T1000 (cell line): ENCODE data around the gene DUSP10.

ENCODE experiments used
- DNase-seq: peaks from one replicate; lab custom pipeline; 2025; ENCODE audit warnings: mixed read lengths; lab: John Stamatoyannopoulos, UW

Gene DUSP10

GRCh38 chr1:221741703-221742554 lies at the start of gene DUSP10:
TSS of gene DUSP10 (minus strand) at chr1:221742089. CDS start at chr1:221739744, 2,345 bp downstream.
- peak; percentile 99 for DNase-seq

DNA sequence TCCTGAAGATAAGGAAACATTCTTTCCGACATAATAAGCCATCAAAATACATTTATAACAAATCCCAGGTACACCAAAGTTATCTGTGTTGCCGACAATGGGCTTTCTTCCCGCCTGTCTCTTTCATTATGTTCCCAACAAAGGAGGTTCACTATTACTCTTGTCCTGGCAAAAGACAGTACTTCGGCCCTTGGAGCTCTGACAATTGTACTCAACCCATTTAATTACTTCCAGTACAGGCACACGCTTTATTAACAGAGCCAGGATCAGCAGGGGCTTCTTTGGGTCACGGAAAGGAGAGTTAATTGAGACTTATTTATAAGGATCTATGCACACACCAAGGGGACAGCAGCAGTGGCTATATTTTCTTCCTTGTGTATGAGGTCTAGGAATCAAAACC lies 46.6 kb upstream of the DUSP10 start:
- no peak for DNase-seq

DNA sequence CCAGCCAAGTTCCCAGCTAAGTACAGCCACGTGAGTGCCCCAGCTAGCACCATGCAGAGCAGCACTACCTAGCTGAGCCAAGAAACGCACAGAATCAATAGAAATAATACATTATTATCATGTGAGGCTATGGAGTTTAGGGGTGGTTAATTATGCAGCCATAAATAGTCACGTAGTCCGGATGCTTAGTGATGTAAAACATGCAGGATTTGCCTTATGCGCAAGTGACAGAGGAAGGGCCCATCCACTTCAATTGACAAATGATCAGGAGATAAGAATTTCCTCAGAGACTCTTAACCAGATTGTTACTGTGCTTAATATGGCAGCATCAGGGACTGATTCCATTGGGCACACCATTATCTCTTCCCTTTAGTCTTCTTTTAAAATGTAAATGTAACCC lies 44.8 kb upstream of the DUSP10 start:
- DNase-seq = no peak

DNA sequence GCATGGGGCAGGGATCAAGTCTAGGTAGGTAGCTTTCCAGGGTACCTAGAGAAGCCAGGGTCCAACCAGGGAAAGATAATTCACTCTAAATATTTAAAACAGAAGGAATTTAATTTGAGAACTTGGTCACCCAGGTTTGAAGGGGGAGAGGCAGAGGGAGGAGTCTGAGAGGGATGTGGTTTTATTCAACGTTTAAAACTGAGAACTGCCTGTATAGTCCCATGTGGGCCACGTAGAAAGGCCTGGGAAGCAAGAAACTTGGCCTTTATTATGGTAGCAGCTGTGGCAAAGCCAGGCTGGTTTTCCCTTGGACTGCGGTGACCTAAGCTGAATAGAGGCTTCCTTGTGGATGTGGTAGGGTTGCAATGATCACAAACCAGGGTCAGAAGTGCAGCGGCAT lies 42.0 kb upstream of the DUSP10 start:
- DNase-seq = no peak

GRCh38 chr1:221783437-221783836 lies 41.5 kb upstream of the DUSP10 start:
- DNase-seq = no peak

DNA sequence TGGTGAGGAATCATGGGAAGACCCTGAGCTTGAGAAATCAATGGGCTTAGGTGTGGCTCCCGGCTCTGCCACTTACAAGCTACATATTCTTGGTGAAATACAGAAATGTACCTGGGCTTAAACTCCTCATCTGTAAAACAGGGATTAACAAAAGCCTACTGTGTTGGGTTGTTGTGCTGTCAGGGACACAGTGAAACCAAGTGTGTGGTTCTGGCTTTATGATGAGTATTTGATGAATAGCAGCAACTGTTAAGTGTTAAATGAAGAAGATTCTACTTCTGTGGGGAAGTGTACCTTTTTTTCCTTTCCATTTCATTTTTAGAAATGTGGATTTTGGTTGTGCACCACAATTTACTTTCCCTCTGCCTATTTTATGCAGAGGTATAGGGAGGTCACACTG lies 41.1 kb upstream of the DUSP10 start:
- DNase-seq = no peak

- no peak for DNase-seq
Measured at GRCh38 chr1:221782477-221782876, 40.6 kb upstream of the DUSP10 start.

- no peak for DNase-seq
Measured at GRCh38 chr1:221781102-221781755, 39.3 kb upstream of the DUSP10 start.

- DNase-seq = no peak
Measured at GRCh38 chr1:221780175-221780574, 38.3 kb upstream of the DUSP10 start.

- no peak for DNase-seq
Measured at GRCh38 chr1:221779771-221780170, 37.9 kb upstream of the DUSP10 start.

DNA sequence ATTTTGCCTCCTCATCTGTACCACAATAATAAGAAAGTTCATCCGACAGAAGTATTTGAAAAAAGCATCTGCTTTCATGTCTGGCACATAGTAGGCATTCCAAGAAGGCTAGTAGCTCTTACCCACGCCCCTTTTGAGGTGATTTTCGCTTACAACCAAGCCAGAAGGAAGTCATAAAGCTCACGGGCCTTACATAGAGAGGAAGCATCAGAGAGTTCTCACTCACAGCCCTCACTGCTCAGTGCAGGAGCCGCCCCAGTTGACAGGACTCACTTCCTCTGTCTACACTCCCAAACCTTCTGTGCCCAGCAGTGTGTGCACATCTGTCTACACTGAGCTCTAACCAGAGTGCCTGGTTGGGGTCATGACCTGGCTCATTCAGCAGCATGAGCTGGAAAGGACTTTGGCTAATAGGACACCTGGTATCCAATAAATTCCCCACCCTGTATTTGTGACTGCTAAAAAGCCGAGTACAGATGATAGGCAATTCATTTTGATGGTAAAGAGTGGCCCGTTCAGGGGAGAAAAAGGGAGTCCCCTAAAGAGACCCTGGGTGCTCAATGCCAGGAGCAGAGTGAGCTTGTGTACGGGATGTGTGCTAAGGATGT lies 36.8 kb upstream of the DUSP10 start:
- DNase-seq = no peak

DNA sequence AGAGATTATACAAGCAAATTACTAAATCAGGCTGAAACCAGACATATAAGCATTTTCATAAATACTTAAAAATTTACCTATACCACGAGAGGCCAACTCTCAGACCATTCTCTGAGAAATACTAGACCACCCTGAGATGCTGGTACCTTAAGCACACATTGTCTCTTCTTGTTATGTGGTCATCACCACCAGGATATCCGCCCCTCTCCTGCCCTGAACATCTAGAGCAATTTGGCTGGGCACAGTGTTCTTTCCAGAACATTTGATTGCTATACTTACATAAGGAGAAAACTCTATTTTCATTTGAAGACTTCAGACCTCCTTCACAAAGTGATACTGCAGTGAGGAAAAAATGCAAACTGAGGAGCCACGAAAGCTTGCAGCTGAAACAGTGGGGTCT lies 36.2 kb upstream of the DUSP10 start:
- no peak for DNase-seq

- no peak for DNase-seq
Measured at GRCh38 chr1:221777431-221778072, 35.7 kb upstream of the DUSP10 start.

GRCh38 chr1:221776495-221777301 lies 34.8 kb upstream of the DUSP10 start:
- no peak for DNase-seq

DNA sequence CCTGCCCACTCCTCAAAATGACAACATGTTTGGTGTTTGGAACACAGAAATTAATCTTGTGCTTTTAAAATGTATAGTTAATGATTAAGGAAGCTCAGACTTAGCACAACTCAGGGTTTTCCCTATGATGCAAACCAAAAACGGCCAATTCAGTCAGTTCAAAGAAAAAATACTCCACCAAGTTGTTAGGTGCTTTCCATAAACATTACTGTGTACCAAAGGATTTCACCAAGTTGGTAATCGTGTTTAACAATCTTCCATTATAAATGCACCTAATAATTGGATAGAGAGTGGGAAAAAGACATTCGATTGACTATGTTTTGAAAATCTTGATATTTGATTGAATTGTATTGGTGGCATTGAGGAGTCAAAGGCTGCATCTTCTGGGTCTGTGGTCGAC lies 33.3 kb upstream of the DUSP10 start:
- no peak for DNase-seq

DNA sequence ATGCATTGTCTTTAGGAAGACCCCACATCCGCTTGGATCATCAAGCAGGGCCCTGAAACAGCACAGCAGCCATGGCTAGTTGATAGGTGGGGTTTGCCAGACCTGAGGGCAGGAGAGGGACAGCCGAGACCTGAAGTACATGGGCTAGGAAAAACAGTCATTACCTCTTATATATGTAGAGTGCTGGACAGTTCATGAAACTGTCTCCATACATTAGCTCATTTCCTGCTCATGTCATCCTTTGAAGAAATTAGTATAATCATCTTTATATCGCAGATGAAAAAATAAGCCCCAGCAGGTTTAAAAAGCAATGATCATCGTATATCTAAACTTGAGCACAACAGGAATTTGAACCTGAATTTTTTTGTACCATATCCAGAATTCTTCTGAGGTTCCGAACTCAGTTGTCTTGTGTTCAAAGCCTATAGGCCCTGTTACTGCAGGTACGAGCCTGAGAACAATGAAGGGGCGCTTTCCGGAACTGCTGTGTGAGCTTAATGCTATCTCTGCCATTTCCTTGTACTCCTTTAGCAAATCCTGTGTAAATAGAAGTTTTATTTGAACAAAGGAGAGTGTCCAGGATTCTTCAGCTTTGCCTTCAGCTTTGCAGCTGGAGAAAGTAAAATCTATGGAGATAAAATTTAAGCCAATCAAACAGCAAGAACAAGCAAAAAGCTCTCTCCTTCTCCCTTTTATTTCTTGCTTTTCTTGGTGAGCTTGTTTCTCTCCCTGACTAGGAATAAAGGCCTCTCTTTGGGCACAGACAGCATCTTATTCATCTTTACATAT lies 32.4 kb upstream of the DUSP10 start:
- no peak for DNase-seq

DNA sequence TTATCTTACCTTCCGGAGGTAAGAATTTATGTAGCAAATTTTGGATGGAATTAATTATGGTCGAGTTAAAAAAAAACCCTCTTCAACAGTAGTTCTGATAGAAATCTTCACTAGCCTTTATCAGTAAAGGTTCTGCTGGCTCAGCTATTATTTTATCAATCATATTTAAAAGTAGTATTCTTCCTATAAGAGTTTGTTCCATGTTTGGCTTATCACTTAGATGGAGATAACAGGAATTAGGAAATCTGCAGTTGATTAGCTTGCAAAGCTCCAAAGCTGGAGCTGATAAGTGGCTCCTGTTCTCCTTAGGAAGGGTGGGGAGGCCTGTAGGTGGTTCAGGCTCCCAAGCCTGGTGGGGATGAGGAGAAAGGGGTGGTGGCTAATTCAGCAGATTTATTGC lies 31.5 kb upstream of the DUSP10 start:
- no peak for DNase-seq

DNA sequence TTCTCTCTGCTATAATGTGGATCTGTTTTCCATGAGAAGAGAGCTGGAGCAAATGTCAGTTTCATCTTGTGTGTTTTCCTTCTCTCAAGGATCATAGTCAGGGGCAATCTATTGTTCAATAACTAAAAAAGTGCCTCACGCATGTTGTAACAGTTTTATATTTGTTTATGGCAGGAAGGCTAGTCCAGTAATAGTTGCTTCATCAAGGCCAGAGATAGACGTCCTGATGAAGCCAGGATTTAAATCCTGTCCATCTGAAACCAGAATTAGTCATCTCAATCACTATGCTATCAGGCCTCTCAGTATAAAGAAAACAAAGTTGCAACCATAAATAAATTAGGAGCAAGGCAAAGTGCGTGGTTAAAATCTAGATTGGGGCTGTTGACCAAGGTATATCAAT lies 30.2 kb upstream of the DUSP10 start:
- no peak for DNase-seq

DNA sequence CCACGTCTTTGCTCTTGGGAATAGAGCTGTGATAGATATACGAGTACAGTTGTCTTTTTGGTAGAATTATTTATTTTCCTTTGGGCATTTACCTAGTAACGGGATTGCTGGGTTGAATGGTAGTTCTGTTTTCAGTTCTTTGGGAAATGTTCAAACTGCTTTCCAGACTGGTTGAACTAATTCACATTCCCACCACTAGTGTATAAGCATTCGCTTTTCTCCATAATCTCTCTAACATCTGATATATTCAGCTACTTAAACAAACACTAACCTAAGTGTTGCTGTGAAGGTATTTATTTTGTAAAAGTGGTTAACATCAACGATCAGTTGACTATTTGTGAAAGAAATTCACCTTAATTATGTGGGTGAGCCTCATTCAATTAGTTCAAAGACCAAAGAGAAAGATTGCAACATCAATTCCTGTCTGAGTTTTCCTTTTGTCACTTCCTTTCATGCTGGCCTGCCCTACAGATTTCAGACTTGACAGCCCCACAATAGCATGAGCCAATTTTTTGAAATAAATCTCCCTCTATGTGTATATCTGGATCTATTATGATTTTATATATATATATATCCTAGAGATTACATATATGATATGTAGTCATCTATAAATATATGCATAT lies 26.7 kb upstream of the DUSP10 start:
- DNase-seq = no peak

GRCh38 chr1:221766210-221766609 lies 24.3 kb upstream of the DUSP10 start:
- DNase-seq = no peak
